Retinal pigment epithelial cell (primary cell): ENCODE results near the gene DENND4C.

Source experiments
- DNase-seq: peaks from one replicate; pipeline ENCODE4 v3.0.0-alpha.2; 2010; ENCODE audit warnings: low read depth
- H3K4me3 ChIP-seq: 2 replicates; pipeline ENCODE4 v1.5.1; 2011; ENCODE audit warnings: mild to moderate bottlenecking, low read length, control low read depth, moderate library complexity
- TF ChIP-seq, protein P1 (sequence below): conservative IDR thresholded peaks from 2 replicates; pipeline ENCODE4 v1.5.1; 2011; ENCODE audit warnings: low read depth, low read length, control low read depth, inconsistent platforms

The DENND4C gene

DNA sequence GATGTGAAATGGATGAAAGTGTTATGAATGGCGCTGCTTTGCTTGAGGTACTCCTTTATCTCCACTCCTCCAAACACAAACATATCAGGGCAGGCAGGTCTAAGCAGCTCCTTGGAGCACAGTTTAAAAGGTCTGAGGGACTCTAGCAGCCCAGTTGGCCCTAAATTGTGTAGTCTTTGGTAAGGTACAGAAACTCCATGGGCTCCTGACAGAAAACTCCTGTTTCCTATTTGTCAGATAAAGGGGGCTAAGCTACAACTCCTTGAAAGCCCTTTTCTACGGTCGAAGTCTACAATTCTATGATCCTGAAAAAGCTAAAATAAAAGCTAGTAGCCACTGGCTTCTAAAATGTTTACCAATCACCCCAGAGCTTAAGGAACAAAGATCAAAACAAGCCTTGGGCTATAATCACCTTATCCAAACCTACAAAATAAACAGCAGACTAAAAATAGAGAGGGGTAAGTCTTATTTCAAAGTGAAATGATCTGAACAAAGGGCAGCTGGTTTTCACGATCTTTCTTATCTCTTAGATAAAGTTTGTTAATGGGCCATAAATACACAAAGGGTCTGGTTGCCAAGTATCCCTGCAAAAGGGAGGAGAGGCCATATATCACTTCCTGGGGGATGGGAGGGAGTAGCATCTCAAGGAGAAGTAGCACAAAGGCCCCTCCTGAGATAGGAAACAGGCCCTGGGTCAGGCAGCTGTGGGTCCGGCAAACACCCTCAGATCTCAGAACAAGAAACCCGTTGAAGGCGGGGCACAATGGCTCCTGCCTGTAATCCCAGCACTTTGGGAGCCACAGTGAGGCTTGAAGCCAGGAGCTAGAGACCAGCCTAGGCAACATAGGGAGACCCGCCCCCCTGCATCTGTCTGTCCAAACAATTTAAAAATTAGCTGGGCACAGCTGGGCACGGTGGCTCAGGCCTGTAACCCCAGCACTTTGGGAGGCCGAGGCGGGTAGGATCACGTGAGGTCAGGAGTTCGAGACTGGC lies 28.3 kb upstream of the DENND4C start:
- H3K4me3 ChIP-seq = no peak overlapping the region
- no peak for DNase-seq
- TF ChIP-seq, protein P1, sequence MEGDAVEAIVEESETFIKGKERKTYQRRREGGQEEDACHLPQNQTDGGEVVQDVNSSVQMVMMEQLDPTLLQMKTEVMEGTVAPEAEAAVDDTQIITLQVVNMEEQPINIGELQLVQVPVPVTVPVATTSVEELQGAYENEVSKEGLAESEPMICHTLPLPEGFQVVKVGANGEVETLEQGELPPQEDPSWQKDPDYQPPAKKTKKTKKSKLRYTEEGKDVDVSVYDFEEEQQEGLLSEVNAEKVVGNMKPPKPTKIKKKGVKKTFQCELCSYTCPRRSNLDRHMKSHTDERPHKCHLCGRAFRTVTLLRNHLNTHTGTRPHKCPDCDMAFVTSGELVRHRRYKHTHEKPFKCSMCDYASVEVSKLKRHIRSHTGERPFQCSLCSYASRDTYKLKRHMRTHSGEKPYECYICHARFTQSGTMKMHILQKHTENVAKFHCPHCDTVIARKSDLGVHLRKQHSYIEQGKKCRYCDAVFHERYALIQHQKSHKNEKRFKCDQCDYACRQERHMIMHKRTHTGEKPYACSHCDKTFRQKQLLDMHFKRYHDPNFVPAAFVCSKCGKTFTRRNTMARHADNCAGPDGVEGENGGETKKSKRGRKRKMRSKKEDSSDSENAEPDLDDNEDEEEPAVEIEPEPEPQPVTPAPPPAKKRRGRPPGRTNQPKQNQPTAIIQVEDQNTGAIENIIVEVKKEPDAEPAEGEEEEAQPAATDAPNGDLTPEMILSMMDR = no peak

DNA sequence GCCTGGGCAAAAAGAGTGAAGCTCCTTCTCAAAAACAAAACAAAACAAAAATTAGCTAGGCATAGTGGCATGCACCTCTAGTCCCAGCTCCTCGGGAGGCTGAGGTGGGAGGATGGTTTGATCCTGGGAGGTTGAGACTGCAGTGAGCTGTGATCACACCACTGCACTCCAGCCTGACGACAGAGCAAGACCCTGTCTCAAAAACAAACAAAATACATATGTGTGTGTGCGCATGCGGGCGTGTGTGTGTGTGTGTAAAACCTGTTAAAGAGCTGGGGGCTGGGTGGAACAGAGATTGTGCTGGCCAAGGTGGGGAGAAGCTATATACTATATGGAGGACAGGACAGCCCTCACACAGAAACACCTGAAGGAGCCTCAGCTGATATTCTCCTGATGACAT lies 27.4 kb upstream of the DENND4C start:
- TF ChIP-seq, protein P1 = no peak
- no peak for DNase-seq
- H3K4me3 ChIP-seq = no peak overlapping the region

DNA sequence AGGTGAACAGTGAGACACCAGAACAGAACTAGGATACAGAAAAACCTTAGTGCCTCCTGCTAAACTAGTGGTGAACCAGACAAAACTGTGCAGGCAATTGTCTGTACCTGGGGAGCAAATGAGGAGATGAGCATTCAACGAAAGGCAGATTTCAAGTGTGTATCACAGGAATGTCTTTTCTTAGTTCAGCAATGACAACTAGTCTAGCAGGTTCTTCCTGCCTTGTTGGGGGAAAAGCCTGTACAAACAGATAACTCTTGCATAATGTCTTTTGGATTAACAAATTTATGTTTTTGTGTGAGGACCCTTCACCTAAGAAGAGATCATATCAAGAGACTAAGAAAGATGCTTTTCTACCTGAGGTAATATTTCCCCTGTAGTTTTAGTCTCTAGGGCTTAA lies 21.8 kb upstream of the DENND4C start:
- H3K4me3 ChIP-seq = no peak overlapping the region

DNA sequence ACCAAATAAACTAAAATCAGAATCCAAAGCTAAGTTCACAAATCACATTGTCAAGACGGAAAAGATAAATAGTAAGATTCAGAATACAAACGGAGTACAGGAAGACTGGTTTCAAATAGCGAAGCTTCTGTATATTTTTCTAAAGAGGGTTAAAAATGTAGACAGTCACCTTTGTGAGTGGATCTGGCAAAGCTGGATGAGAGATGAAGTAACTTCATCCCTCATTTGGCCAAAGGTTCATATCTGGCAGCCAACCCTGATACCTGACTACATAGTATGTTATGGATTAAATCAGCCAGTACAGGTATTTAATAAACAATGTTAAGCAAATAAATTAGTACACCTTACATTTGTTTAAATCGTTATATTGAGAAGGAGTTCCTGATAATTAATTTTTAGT lies 21.3 kb upstream of the DENND4C start:
- DNase-seq = no peak
- TF ChIP-seq, protein P1 = no peak
- H3K4me3 ChIP-seq = no peak overlapping the region

More for the DNA sequence above, 21.8 kb upstream of the DENND4C start:
- TF ChIP-seq, protein P1 = no peak
- no peak for DNase-seq

DNA sequence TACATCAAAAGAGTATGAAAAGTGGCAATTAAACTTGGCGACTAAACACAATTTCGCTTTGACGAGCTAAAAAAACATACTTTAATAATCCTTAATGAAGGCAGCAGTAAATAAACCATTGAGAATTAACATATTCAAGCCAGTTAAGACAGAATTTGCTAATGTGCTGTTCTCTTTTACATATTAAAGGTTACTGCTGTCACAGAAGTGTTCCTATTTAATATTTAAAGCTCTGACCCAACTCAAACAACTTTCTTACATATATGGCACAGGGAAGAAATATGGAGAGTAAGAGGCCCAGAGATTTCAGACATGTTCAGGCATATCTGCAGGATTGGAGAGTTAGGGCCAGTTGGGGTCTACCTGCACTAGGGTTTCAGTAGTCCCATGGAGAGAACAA lies 16.7 kb upstream of the DENND4C start:
- no peak overlapping the region for H3K4me3 ChIP-seq
- TF ChIP-seq, protein P1 = no peak
- DNase-seq = no peak

DNA sequence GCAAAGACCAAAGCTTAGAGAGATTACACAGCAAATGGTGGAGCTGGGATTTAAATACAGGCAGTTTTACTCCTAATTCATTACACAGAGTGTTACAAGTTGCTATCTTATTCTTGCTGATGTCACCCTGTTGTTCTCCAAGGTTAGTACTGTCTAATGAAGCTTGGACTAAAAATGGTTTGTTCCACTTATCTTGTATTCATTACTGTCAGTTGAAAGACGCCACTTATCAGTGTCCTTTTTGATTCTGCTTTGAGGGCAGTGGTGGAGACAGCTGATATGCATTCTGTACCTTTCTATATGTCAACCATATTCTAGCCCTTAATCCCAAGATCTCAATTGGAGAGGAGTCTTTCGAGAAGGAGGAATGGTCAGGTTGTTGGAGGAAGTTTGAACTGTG lies 14.0 kb upstream of the DENND4C start:
- TF ChIP-seq, protein P1 = no peak
- no peak for DNase-seq
- no peak overlapping the region for H3K4me3 ChIP-seq

DNA sequence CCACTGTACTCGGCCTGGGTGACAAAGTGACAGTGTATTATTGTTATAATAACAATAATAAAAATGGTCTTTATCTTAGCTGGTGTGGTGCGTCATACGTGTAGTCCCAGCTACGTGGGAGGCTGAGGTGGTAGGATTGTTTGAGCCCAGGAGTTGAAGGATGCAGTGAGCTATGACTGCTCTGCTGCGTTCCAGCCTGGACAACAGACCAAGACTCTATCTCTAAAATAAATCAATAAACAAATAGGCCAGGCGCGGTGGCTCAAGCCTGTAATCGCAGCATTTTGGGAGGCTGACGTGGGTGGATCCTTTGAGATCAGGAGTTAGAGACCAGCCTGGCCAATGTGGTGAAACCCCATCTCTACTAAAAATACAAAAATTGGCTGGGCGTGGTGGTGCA lies 9.2 kb upstream of the DENND4C start:
- TF ChIP-seq, protein P1 = no peak
- DNase-seq = no peak
- no peak overlapping the region for H3K4me3 ChIP-seq
